Tibial nerve (tissue), 4 donors: ENCODE results near the gene HDGFL3.

Source experiments
- CTCF ChIP-seq, 5 experiments: fragments of 200-600 bp in 3 of 5; fragments of 450-650 bp in 2 of 5; sonication (generic) in 3 of 5; IDR thresholded peaks; one replicate each; pipeline ENCODE4 v1.5.1; 2016 to 2019; ENCODE audit warnings: antibody characterized with exemption in 5 of 5, mild to moderate bottlenecking in 3 of 5, moderate library complexity in 2 of 5
- EP300 ChIP-seq, 2 donors: sonication (generic); formaldehyde crosslinking; IDR thresholded peaks; one replicate each; pipeline ENCODE4 v1.6.1; 2017; ENCODE audit warnings: antibody characterized with exemption in 2 of 2, mild to moderate bottlenecking in 1 of 2
- POLR2A ChIP-seq, 2 donors: fragments of 450-650 bp; IDR thresholded peaks; one replicate each; pipeline ENCODE4 v1.6.1; 2017; ENCODE audit warnings: antibody characterized with exemption in 2 of 2, mild to moderate bottlenecking in 2 of 2, moderate library complexity in 2 of 2

GRCh38 chr15:83249030-83249343 is 41.4 kb upstream of the HDGFL3 start:
- TF ChIP-seq POLR2A (IDR thresholded peaks at IDR 0.05) (no peak), EP300 (IDR thresholded peaks at IDR 0.05) (no peak), CTCF (IDR thresholded peaks at IDR 0.05) (no peak)
